Measurements from ENCODE around the gene PLEKHA7. TPM values are rescaled to one million over a fixed set of nuclear protein-coding genes. Genes with fewer than 3 reads are reported as not detected.

The PLEKHA7 gene
- polyA plus RNA-seq, 4 donors, result 28.1 to 69.3 (median 57.5) TPM

DNA sequence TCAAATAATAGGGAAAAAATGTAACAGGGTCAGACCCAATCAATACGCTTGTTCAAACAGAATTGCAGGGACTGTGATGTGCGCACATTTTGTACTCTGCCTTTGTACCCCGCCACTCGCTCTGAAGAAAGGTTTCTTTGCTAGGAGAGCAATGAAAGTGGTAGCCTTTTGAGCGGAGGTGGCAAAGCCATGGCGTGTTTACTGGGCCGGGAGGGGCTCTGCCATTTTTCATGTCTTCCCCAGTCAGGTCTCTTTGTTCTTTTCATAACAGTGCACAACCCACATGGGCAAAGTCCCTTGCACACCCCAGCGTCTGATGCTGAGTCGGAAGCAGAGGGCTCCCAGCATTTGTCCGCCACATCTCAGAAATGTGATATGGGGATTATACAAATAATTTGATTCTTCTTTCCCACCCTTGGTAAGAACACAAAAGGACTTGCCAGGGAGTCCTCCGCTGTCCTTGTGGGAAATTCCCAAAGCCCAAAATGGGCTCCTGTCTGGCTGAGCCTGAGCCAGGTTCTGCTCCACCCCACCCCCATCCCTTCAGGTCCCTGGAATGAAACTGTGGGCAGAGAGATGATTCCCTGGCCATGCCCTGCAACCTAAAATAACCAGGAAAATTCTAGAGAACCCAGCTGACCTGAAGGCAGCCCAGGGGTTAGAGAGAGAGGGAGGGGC is 239.1 kb downstream of the PLEKHA7 start:
- DNase-seq (peak in 1 of 2 donors; percentile 43), FAIRE-seq (no peak)
- no peaks in the 10 kb centered on the region for H3K9me3 ChIP-seq (ENCODE audit: control insufficient read depth in 2 of 2, insufficient read depth in 1 of 2, low read depth in 1 of 2, low read length in 1 of 2)
- no peak overlapping the region for H3K27ac ChIP-seq (ENCODE audit: low read depth in 1 of 3, low read length in 2 of 3)
- no peak overlapping the region for H3K4me3 ChIP-seq (ENCODE audit: low read depth in 1 of 3, low read length in 3 of 3)
- H3K27me3 ChIP-seq (ENCODE audit: control insufficient read depth in 3 of 3, insufficient read depth in 3 of 3, low read length in 3 of 3), result no peaks in the 10 kb centered on the region
- H3K4me1 ChIP-seq (ENCODE audit: control insufficient read depth in 3 of 3, insufficient read depth in 2 of 3, low read depth in 1 of 3, low read length in 2 of 3), result peaks cover 0 to 2% (median 0%) of the 10 kb centered on the region in 3 donors
- 54 to 80% (median 75%) methylated on average over 11 of the region's 11 CpGs for WGBS, 3 donors
- peaks cover 0 to 54% (median 7%) of the 10 kb centered on the region in 3 donors for H3K36me3 ChIP-seq (ENCODE audit: control insufficient read depth in 3 of 3, insufficient read depth in 2 of 3, low read depth in 1 of 3, low read length in 3 of 3)

DNA sequence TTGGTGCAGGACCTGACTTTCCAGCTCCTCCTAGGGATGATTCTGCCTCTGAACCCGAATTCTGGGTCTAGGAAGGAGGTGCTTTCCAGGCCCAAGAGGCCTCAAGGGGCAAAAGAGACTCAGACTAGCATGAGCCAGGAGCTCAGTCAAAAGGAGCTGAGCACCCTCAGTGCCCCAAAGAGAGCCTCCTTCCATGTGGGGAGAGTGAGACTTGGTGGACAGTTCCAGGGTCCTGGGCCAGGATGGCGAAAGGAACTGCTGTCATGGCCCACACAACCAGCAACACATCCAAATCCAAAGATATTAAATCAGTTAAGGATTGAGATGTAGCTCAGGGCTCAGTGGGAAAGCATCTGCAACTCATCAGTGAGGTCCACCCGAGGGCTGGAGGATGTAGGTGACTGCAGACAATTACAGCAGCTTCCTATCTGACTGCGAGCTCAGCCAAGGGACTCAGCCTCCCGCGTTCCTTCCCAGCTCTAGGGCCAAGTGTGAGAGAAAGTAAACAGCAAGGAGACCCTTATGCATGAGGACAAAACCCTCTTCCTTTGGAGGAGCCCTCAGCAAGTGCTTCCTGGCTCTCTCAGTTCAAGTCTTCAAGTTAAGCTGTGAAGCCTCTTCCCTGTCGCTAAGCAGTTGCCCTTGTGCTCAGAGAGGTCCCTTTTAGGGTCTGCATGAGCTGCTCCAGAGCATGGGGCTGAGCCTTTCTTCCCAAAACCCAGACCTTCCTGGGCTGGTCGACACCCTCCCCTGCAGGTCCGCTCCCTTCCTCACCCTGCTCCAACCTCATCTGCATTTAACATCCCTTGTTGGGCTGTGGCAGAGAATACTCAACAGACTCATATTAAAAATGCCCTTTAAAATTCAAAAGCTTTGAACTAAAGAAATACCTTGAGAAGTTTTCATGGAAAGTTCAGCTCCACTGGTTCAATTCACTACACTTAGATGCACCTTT is 240.0 kb downstream of the PLEKHA7 start:
- no peak for DNase-seq
- Histone ChIP-seq H3K4me1 (ENCODE audit: control insufficient read depth in 3 of 3, insufficient read depth in 2 of 3, low read depth in 1 of 3, low read length in 2 of 3) (peaks cover 0 to 2% (median 0%) of the 10 kb centered on the region in 3 donors), H3K9me3 (ENCODE audit: control insufficient read depth in 2 of 2, insufficient read depth in 1 of 2, low read depth in 1 of 2, low read length in 1 of 2) (no peaks in the 10 kb centered on the region), H3K27me3 (ENCODE audit: control insufficient read depth in 3 of 3, insufficient read depth in 3 of 3, low read length in 3 of 3) (no peaks in the 10 kb centered on the region), H3K27ac (ENCODE audit: low read depth in 1 of 3, low read length in 2 of 3) (no peak overlapping the region), H3K36me3 (ENCODE audit: control insufficient read depth in 3 of 3, insufficient read depth in 2 of 3, low read depth in 1 of 3, low read length in 3 of 3) (peaks cover 0 to 47% (median 7%) of the 10 kb centered on the region in 3 donors), H3K4me3 (ENCODE audit: low read depth in 1 of 3, low read length in 3 of 3) (no peak overlapping the region)
- FAIRE-seq, result no peak
- WGBS, 3 donors, result 63 to 88% (median 86%) methylated on average over 9 of the region's 9 CpGs

DNA sequence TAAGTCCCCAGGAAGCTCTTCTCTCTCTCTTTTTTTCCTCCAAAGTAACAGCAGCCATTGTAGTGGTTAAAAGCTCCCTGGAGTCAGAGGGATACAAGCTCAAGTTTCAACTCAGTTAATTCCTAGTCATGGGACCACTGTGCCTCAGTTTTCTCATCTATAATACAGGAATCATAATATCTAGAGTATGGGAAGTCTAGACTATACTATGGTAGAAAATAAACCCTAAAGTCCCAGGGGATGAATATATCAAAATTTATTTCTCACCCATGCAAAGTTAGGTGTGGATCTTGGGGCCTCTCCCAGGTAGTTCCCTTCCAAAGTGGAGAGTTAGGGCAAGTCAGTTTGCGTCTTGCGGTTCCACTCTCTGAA is 242.1 kb downstream of the PLEKHA7 start:
- no peak for DNase-seq
- Histone ChIP-seq H3K27ac (ENCODE audit: low read depth in 1 of 3, low read length in 2 of 3) (no peak overlapping the region), H3K9me3 (ENCODE audit: control insufficient read depth in 2 of 2, insufficient read depth in 1 of 2, low read depth in 1 of 2, low read length in 1 of 2) (no peaks in the 10 kb centered on the region), H3K4me3 (ENCODE audit: low read depth in 1 of 3, low read length in 3 of 3) (no peak overlapping the region), H3K27me3 (ENCODE audit: control insufficient read depth in 3 of 3, insufficient read depth in 3 of 3, low read length in 3 of 3) (no peaks in the 10 kb centered on the region), H3K4me1 (ENCODE audit: control insufficient read depth in 3 of 3, insufficient read depth in 2 of 3, low read depth in 1 of 3, low read length in 2 of 3) (peaks cover 0 to 2% (median 0%) of the 10 kb centered on the region in 3 donors), H3K36me3 (ENCODE audit: control insufficient read depth in 3 of 3, insufficient read depth in 2 of 3, low read depth in 1 of 3, low read length in 3 of 3) (peaks cover 0 to 36% (median 7%) of the 10 kb centered on the region in 3 donors)
- FAIRE-seq, result no peak
- 97 to 98% (median 97%) methylated on average over 2 of the region's 2 CpGs for WGBS, 3 donors

DNA sequence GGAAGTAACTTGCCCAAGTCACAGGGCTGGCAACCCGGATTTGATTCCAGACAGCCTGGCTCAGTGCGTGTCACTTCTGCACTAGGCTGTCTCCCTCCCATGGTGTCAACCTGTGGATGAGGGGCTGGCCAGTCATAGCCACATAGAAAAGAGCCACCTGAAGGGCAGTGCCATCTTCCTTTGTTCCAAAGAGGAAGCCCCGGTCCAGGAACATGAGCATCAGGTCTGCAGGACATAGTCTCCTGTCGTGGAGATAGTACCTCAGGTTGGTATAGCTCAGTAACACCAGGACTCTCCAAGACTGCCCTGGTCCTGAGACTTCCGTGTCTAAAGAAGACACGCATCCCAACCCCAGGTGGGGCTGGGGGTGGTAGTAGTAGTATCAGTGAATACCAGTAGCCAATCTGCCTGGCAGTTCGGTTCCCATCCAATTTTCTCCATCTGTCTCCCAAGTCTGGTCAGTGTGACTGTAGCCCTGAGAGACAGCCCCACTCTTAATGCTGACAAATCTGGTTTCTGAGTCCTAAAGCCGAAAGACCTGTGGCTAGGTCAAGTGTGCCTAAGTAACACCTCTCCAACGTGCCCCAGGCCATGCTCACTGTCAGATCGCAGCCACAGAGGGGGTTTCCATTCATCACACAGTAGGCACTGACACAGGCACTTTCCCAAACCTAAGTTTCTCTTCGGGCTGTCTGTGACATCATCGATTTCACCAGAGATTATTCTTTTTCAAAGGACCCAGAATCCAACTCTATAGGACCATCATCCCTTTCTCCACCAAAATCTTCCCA is 242.7 kb downstream of the PLEKHA7 start:
- Histone ChIP-seq H3K9me3 (ENCODE audit: control insufficient read depth in 2 of 2, insufficient read depth in 1 of 2, low read depth in 1 of 2, low read length in 1 of 2) (no peaks in the 10 kb centered on the region), H3K27me3 (ENCODE audit: control insufficient read depth in 3 of 3, insufficient read depth in 3 of 3, low read length in 3 of 3) (no peaks in the 10 kb centered on the region), H3K27ac (ENCODE audit: low read depth in 1 of 3, low read length in 2 of 3) (no peak overlapping the region), H3K36me3 (ENCODE audit: control insufficient read depth in 3 of 3, insufficient read depth in 2 of 3, low read depth in 1 of 3, low read length in 3 of 3) (peaks cover 0 to 32% (median 3%) of the 10 kb centered on the region in 3 donors), H3K4me1 (ENCODE audit: control insufficient read depth in 3 of 3, insufficient read depth in 2 of 3, low read depth in 1 of 3, low read length in 2 of 3) (peaks cover 0 to 2% (median 0%) of the 10 kb centered on the region in 3 donors), H3K4me3 (ENCODE audit: low read depth in 1 of 3, low read length in 3 of 3) (no peak overlapping the region)
- 89 to 91% (median 89%) methylated on average over 12 of the region's 12 CpGs for WGBS, 3 donors
- FAIRE-seq (no peak), DNase-seq (no peak)

DNA sequence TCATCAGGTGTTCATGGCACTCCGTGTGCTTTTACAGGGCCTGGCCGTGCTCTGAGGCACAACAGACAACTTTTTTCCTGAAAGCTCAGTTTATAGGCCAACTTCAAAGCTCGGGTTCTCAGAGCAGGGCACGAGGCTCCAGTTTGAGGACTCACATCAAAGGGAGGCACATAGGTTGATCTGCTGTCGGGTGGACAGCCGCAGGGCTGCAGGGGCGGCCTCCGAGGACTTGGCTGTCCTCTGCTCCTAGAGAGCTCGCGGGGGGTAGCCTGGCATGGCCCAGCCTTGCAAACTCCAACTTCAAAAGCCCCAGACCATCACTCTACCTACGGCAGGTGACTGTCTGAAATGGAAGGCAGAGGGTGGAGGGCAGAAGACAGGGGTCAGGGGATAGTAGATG is 244.2 kb downstream of the PLEKHA7 start:
- no peak overlapping the region for H3K27ac ChIP-seq (ENCODE audit: low read depth in 1 of 3, low read length in 2 of 3)
- 81 to 87% (median 85%) methylated on average over 11 of the region's 11 CpGs for WGBS, 3 donors

DNA sequence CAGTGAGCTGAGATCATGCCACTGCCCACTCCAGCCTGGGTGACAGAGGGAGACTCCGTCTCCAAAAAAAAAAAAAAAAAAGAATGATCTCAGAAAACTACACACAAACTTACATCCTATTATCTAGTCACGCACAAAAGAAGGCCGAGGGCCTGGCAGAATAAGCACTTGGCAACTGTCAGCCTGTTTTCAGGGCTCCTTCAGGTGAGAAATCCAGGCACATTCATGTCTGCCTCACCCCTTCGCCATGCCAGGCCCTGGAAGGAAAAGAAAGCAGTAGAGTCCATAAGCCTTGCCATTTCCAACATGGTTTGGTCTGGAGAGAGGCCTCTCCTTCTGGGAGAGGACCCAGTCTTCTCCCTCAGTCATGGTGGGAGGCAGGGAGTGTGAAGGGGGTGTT is 244.8 kb downstream of the PLEKHA7 start:
- Histone ChIP-seq H3K4me1 (ENCODE audit: control insufficient read depth in 3 of 3, insufficient read depth in 2 of 3, low read depth in 1 of 3, low read length in 2 of 3) (no peaks in the 10 kb centered on the region), H3K36me3 (ENCODE audit: control insufficient read depth in 3 of 3, insufficient read depth in 2 of 3, low read depth in 1 of 3, low read length in 3 of 3) (peaks cover 0 to 29% (median 0%) of the 10 kb centered on the region in 3 donors), H3K27me3 (ENCODE audit: control insufficient read depth in 3 of 3, insufficient read depth in 3 of 3, low read length in 3 of 3) (no peaks in the 10 kb centered on the region), H3K27ac (ENCODE audit: low read depth in 1 of 3, low read length in 2 of 3) (no peak overlapping the region), H3K9me3 (ENCODE audit: control insufficient read depth in 2 of 2, insufficient read depth in 1 of 2, low read depth in 1 of 2, low read length in 1 of 2) (no peaks in the 10 kb centered on the region), H3K4me3 (ENCODE audit: low read depth in 1 of 3, low read length in 3 of 3) (no peak overlapping the region)
- no peak for FAIRE-seq
- 88 to 94% (median 94%) methylated on average over 4 of the region's 4 CpGs for WGBS, 3 donors
- DNase-seq, result no peak

More for the DNA sequence above, 244.2 kb downstream of the PLEKHA7 start:
- H3K9me3 ChIP-seq (ENCODE audit: control insufficient read depth in 2 of 2, insufficient read depth in 1 of 2, low read depth in 1 of 2, low read length in 1 of 2), result no peaks in the 10 kb centered on the region
- H3K4me3 ChIP-seq (ENCODE audit: low read depth in 1 of 3, low read length in 3 of 3), result no peak overlapping the region
- no peaks in the 10 kb centered on the region for H3K27me3 ChIP-seq (ENCODE audit: control insufficient read depth in 3 of 3, insufficient read depth in 3 of 3, low read length in 3 of 3)
- FAIRE-seq (no peak), DNase-seq (no peak)
- peaks cover 0 to 28% (median 0%) of the 10 kb centered on the region in 3 donors for H3K36me3 ChIP-seq (ENCODE audit: control insufficient read depth in 3 of 3, insufficient read depth in 2 of 3, low read depth in 1 of 3, low read length in 3 of 3)
- peaks cover 0 to 2% (median 0%) of the 10 kb centered on the region in 3 donors for H3K4me1 ChIP-seq (ENCODE audit: control insufficient read depth in 3 of 3, insufficient read depth in 2 of 3, low read depth in 1 of 3, low read length in 2 of 3)

DNA sequence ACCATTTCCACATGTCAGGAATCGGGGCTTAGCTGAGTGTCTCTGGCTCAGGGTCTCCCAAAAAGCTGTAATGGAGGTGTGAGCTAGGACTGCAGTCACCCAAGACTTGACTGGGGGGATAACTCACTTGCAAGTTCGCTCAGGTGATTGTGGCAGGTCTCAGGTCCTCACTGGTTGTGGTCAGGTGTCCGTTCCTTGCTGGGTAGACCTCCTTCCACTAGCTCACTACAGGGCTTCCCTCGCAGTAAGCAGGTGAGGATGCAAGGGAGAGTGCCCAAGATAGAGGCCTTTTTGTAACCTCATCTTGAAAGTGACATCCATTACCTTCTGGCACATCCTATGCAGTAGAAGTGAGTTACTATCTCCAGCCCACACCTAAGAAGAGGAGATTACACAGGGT is 246.3 kb downstream of the PLEKHA7 start:
- no peak for FAIRE-seq

DNA sequence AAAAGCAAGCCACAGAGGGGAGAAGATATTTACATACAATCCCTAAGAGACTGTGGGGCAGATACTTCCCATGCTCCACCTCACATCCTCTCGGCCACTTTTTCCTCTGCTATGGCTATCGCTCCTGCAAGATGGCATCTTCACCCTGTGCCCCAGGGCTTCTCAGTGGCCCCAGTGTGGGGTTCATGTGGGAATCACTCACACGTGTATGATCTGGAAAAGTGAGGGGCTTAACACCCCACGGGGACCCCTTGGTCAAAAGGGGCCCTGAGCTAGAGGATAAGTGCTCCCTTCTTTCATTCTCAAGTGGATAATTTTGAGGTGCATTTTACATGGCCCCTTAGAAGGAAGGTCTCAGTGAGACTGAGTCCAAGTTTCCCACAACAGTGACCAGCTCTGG is 247.1 kb downstream of the PLEKHA7 start:
- Histone ChIP-seq H3K27me3 (ENCODE audit: control insufficient read depth in 3 of 3, insufficient read depth in 3 of 3, low read length in 3 of 3) (no peaks in the 10 kb centered on the region), H3K4me3 (ENCODE audit: low read depth in 1 of 3, low read length in 3 of 3) (no peak overlapping the region), H3K27ac (ENCODE audit: low read depth in 1 of 3, low read length in 2 of 3) (no peak overlapping the region), H3K9me3 (ENCODE audit: control insufficient read depth in 2 of 2, insufficient read depth in 1 of 2, low read depth in 1 of 2, low read length in 1 of 2) (no peaks in the 10 kb centered on the region), H3K4me1 (ENCODE audit: control insufficient read depth in 3 of 3, insufficient read depth in 2 of 3, low read depth in 1 of 3, low read length in 2 of 3) (no peaks in the 10 kb centered on the region), H3K36me3 (ENCODE audit: control insufficient read depth in 3 of 3, insufficient read depth in 2 of 3, low read depth in 1 of 3, low read length in 3 of 3) (peaks cover 0 to 24% (median 0%) of the 10 kb centered on the region in 3 donors)
- DNase-seq, result no peak
- FAIRE-seq, result no peak
- 81 to 91% (median 90%) methylated on average over 4 of the region's 4 CpGs for WGBS, 3 donors

More for the DNA sequence above, 246.3 kb downstream of the PLEKHA7 start:
- no peaks in the 10 kb centered on the region for H3K4me1 ChIP-seq (ENCODE audit: control insufficient read depth in 3 of 3, insufficient read depth in 2 of 3, low read depth in 1 of 3, low read length in 2 of 3)
- no peaks in the 10 kb centered on the region for H3K27me3 ChIP-seq (ENCODE audit: control insufficient read depth in 3 of 3, insufficient read depth in 3 of 3, low read length in 3 of 3)
- H3K36me3 ChIP-seq (ENCODE audit: control insufficient read depth in 3 of 3, insufficient read depth in 2 of 3, low read depth in 1 of 3, low read length in 3 of 3), result peaks cover 0 to 23% (median 0%) of the 10 kb centered on the region in 3 donors
- H3K4me3 ChIP-seq (ENCODE audit: low read depth in 1 of 3, low read length in 3 of 3), result no peak overlapping the region
- no peak overlapping the region for H3K27ac ChIP-seq (ENCODE audit: low read depth in 1 of 3, low read length in 2 of 3)
- H3K9me3 ChIP-seq (ENCODE audit: control insufficient read depth in 2 of 2, insufficient read depth in 1 of 2, low read depth in 1 of 2, low read length in 1 of 2), result no peaks in the 10 kb centered on the region
- WGBS, 3 donors, result 82 to 89% (median 86%) methylated on average over 4 of the region's 4 CpGs
- DNase-seq, result no peak
